GM19397 (cell line): ENCODE results near the gene SLC2A11.
"Not testable (repeated sequence)": the region's sequence is repeated elsewhere in the genome, so short reads cannot be mapped to it uniquely, and the experiment has no call there.

ENCODE experiments used
- ATAC-seq: cut with Tn5 transposase; IDR thresholded peaks from one replicate; pipeline ENCODE4 v1.9.1; 2021; ENCODE audit warnings: mild to moderate bottlenecking, moderate library complexity; ENCODE audit not compliant: unreplicated experiment

SLC2A11 gene

GRCh38 chr22:23845265-23846080, 12.2 kb upstream of the SLC2A11 start:
- ATAC-seq = no peak

- ATAC-seq = no peak
These were observed 11.6 kb upstream of the SLC2A11 start for GRCh38 chr22:23846081-23846469.

GRCh38 chr22:23847310-23847920, 10.3 kb upstream of the SLC2A11 start:
- ATAC-seq = no peak

GRCh38 chr22:23847991-23848864, 9.4 kb upstream of the SLC2A11 start:
- no peak for ATAC-seq

GRCh38 chr22:23849009-23850006, 8.4 kb upstream of the SLC2A11 start:
- no peak for ATAC-seq

GRCh38 chr22:23850136-23850611, 7.5 kb upstream of the SLC2A11 start:
- peak; percentile 65 for ATAC-seq

- peak; percentile 47 for ATAC-seq
These were observed 712 bp upstream of the SLC2A11 start for GRCh38 chr22:23856721-23857605.

- ATAC-seq = no peak
These were observed 775 bp downstream of the SLC2A11 start for GRCh38 chr22:23858484-23858815.

- no peak for ATAC-seq
These were observed 1.5 kb downstream of the SLC2A11 start for GRCh38 chr22:23859201-23859600.

- ATAC-seq = not testable (repeated sequence)
These were observed 2.5 kb downstream of the SLC2A11 start for GRCh38 chr22:23860187-23860586.

GRCh38 chr22:23862103-23862502, 4.4 kb downstream of the SLC2A11 start:
- ATAC-seq = no peak

- not testable (repeated sequence) for ATAC-seq
These were observed 7.0 kb downstream of the SLC2A11 start for GRCh38 chr22:23864499-23865154.

GRCh38 chr22:23868580-23868979, 10.9 kb downstream of the SLC2A11 start:
- ATAC-seq = no peak

GRCh38 chr22:23874871-23875270, 17.2 kb downstream of the SLC2A11 start:
- ATAC-seq = no peak

GRCh38 chr22:23875801-23876200, 18.1 kb downstream of the SLC2A11 start:
- ATAC-seq = no peak

GRCh38 chr22:23877566-23877965, 19.9 kb downstream of the SLC2A11 start:
- no peak for ATAC-seq

- ATAC-seq = no peak
These were observed 20.5 kb downstream of the SLC2A11 start for GRCh38 chr22:23878219-23878618.

GRCh38 chr22:23882370-23882769, 24.7 kb downstream of the SLC2A11 start:
- no peak for ATAC-seq

- no peak for ATAC-seq
These were observed 26.0 kb downstream of the SLC2A11 start for GRCh38 chr22:23883658-23884057.
